DND-41 (cell line): ENCODE data around the gene ABCB11.
A peak's percentile ranks its signal among the peaks of the same experiment; 100 is the strongest.

Experiments
- ATAC-seq: fragments of 200-7000 bp; cut with Tn5 transposase; 3 replicates; pipeline ENCODE4 v1.9.1; 2021; ENCODE audit warnings: low read depth; ENCODE audit not compliant: insufficient read depth
- DNase-seq: peaks from one replicate; pipeline ENCODE4 v3.0.0-alpha.2; 2020
- H2AFZ ChIP-seq: 2 replicates; pipeline ENCODE4 v1.6.0; 2012; ENCODE audit warnings: low read depth, low read length
- H3K27ac ChIP-seq: 2 replicates; pipeline ENCODE4 v1.5.1; 2012; ENCODE audit warnings: low read length, inconsistent platforms
- H3K27me3 ChIP-seq: fragments of 200-600 bp; sonication (generic); 2 replicates; pipeline ENCODE4 v1.6.0; 2012; ENCODE audit warnings: low read length, mild to moderate bottlenecking, inconsistent platforms; ENCODE audit not compliant: insufficient read depth, poor library complexity
- H3K36me3 ChIP-seq: 2 replicates; pipeline ENCODE4 v1.5.1; 2012; ENCODE audit warnings: low read length, inconsistent platforms; ENCODE audit not compliant: insufficient read depth
- H3K4me1 ChIP-seq: 2 replicates; pipeline ENCODE4 v1.5.1; 2012; ENCODE audit warnings: mild to moderate bottlenecking, low read length; ENCODE audit not compliant: insufficient read depth
- H3K4me2 ChIP-seq: 2 replicates; pipeline ENCODE4 v1.6.0; 2012; ENCODE audit warnings: mild to moderate bottlenecking, moderate library complexity, low read length, inconsistent platforms; ENCODE audit not compliant: insufficient read depth
- H3K4me3 ChIP-seq, 2 experiments: fragments of 200-600 bp in 1 of 2; shearing (Covaris generic) in 1 of 2; 2 replicates each; pipeline ENCODE4 v1.5.1; 2012 to 2016; ENCODE audit warnings: inconsistent platforms in 2 of 2, low read length in 2 of 2, mild to moderate bottlenecking in 2 of 2, low read depth in 1 of 2, moderate library complexity in 1 of 2
- H3K79me2 ChIP-seq: 2 replicates; pipeline ENCODE4 v1.6.0; 2012; ENCODE audit warnings: low read length, inconsistent platforms; ENCODE audit not compliant: insufficient read depth
- H3K9ac ChIP-seq: 2 replicates; pipeline ENCODE4 v1.6.0; 2012; ENCODE audit warnings: low read depth, mild to moderate bottlenecking, inconsistent platforms, low read length, moderate library complexity
- H3K9me3 ChIP-seq: 2 replicates; pipeline ENCODE4 v1.5.1; 2012; ENCODE audit warnings: low read length, moderate library complexity, mild to moderate bottlenecking, inconsistent platforms; ENCODE audit not compliant: insufficient read depth, severe bottlenecking
- H4K20me1 ChIP-seq: 2 replicates; pipeline ENCODE4 v1.6.0; 2012; ENCODE audit warnings: low read length; ENCODE audit not compliant: insufficient read depth
- CTCF ChIP-seq: IDR thresholded peaks from 2 replicates; pipeline ENCODE4 v1.5.1; 2012; ENCODE audit warnings: borderline replicate concordance, low read length, moderate library complexity, mild to moderate bottlenecking; ENCODE audit not compliant: poor library complexity, severe bottlenecking; ENCODE audit errors: extremely low read depth
- EZH2 ChIP-seq: IDR thresholded peaks from 3 replicates; pipeline ENCODE4 v1.6.1; 2012; ENCODE audit warnings: borderline replicate concordance, low read depth, mild to moderate bottlenecking, moderate library complexity, low read length, inconsistent platforms; ENCODE audit not compliant: severe bottlenecking

Gene ABCB11

GRCh38 chr2:168964251-168964807 lies 66.8 kb downstream of the ABCB11 start:
- Histone ChIP-seq H3K27me3 (peaks cover 20% of the 10 kb centered on the region), H3K4me3 (no peak overlapping the region), H3K4me1 (no peaks in the 10 kb centered on the region), H3K4me2 (no peak overlapping the region), H3K79me2 (no peaks in the 10 kb centered on the region), H4K20me1 (no peaks in the 10 kb centered on the region), H3K36me3 (no peaks in the 10 kb centered on the region), H2AFZ (no peak overlapping the region), H3K27ac (no peak overlapping the region), H3K9ac (no peak overlapping the region), H3K9me3 (no peaks in the 10 kb centered on the region)
- TF ChIP-seq EZH2 (no peak), CTCF (no peak)
- DNase-seq (no peak), ATAC-seq (no peak)

GRCh38 chr2:168962636-168963035 lies 68.5 kb downstream of the ABCB11 start:
- Histone ChIP-seq H3K36me3 (no peaks in the 10 kb centered on the region), H3K79me2 (no peaks in the 10 kb centered on the region), H3K9ac (no peak overlapping the region), H3K4me2 (no peak overlapping the region), H4K20me1 (no peaks in the 10 kb centered on the region), H3K9me3 (no peaks in the 10 kb centered on the region), H2AFZ (no peak overlapping the region), H3K4me3 (no peak overlapping the region), H3K4me1 (no peaks in the 10 kb centered on the region), H3K27me3 (peaks cover 15% of the 10 kb centered on the region), H3K27ac (no peak overlapping the region)
- no peak for DNase-seq
- TF ChIP-seq EZH2 (no peak), CTCF (no peak)
- ATAC-seq, result no peak

- H3K9me3 ChIP-seq, result no peaks in the 10 kb centered on the region
- H3K27ac ChIP-seq, result no peak overlapping the region
- TF ChIP-seq EZH2, result no peak
- peak; percentile 89 for TF ChIP-seq CTCF
- no peak overlapping the region for H2AFZ ChIP-seq
- no peak overlapping the region for H3K4me3 ChIP-seq
- no peak overlapping the region for H3K4me2 ChIP-seq
- peak; percentile 40 for DNase-seq
- H3K36me3 ChIP-seq, result no peaks in the 10 kb centered on the region
- H4K20me1 ChIP-seq, result no peaks in the 10 kb centered on the region
- no peak overlapping the region for H3K9ac ChIP-seq
- peaks cover 12% of the 10 kb centered on the region for H3K27me3 ChIP-seq
- no peaks in the 10 kb centered on the region for H3K79me2 ChIP-seq
- ATAC-seq, result peak; percentile 96
- H3K4me1 ChIP-seq, result no peaks in the 10 kb centered on the region
These were observed 69.5 kb downstream of the ABCB11 start for GRCh38 chr2:168961450-168962229.
